ENCODE data around the gene NEURL1. TPM values are rescaled to one million over a fixed set of nuclear protein-coding genes. Genes with fewer than 3 reads are reported as not detected.

NEURL1 gene
- total and polyA plus RNA-seq, 2 donors (not counting 3 experiments of a cell fraction or from before 2014, with no cell fraction given) = 0.06 to 0.22 TPM

DNA sequence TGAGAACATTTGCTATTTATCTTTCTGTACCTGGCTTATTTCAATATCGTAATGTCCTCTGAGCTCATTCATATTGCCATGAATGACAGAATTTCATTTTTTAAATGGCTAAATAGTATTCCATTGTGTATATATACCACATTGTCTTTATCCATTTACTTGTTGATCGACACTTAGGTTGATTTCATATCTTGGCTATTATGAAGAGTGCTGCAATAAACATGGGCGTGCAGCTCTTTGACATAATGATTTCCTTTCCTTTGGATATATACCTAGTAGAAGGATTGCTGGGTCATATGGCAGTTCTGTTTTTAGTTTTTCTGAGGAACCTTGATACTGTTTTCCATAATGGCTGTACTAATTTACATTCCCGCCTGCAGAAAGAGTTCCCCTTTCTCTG lies 30.2 kb downstream of the NEURL1 start:
- no peak for FAIRE-seq
- no peak overlapping the region for H3K9ac ChIP-seq (replicated peaks; ENCODE audit: extremely low read depth, insufficient read depth, low read length)
- no peak overlapping the region for H3K4me3 ChIP-seq (replicated peaks in 1 of 3; ENCODE audit: insufficient read depth in 1 of 3, low read depth in 1 of 3, low read length in 3 of 3)
- no peak overlapping the region for H3K4me2 ChIP-seq (ENCODE audit: insufficient read depth, low read length)
- no peak overlapping the region for H2AFZ ChIP-seq (ENCODE audit: low read depth, low read length)
- H3K9me1 ChIP-seq (replicated peaks; ENCODE audit: control insufficient read depth, extremely low read depth, insufficient read depth, low read length) = no peaks in the 10 kb centered on the region
- no peaks in the 10 kb centered on the region for H4K20me1 ChIP-seq (replicated peaks; ENCODE audit: control insufficient read depth, extremely low read depth, insufficient read depth, low read length)
- TF ChIP-seq, protein P1, sequence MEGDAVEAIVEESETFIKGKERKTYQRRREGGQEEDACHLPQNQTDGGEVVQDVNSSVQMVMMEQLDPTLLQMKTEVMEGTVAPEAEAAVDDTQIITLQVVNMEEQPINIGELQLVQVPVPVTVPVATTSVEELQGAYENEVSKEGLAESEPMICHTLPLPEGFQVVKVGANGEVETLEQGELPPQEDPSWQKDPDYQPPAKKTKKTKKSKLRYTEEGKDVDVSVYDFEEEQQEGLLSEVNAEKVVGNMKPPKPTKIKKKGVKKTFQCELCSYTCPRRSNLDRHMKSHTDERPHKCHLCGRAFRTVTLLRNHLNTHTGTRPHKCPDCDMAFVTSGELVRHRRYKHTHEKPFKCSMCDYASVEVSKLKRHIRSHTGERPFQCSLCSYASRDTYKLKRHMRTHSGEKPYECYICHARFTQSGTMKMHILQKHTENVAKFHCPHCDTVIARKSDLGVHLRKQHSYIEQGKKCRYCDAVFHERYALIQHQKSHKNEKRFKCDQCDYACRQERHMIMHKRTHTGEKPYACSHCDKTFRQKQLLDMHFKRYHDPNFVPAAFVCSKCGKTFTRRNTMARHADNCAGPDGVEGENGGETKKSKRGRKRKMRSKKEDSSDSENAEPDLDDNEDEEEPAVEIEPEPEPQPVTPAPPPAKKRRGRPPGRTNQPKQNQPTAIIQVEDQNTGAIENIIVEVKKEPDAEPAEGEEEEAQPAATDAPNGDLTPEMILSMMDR (IDR thresholded peaks at IDR 0.05; ENCODE audit: extremely low read depth in 1 of 2, insufficient read depth in 1 of 2, low read depth in 1 of 2, low read length in 2 of 2) = no peak
- TF ChIP-seq, protein P2, sequence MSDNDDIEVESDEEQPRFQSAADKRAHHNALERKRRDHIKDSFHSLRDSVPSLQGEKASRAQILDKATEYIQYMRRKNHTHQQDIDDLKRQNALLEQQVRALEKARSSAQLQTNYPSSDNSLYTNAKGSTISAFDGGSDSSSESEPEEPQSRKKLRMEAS (IDR thresholded peaks at IDR 0.05; ENCODE audit: insufficient read depth, insufficient read length) = no peak
- TF ChIP-seq POLR2AphosphoS5 (IDR thresholded peaks at IDR 0.05; ENCODE audit: insufficient read depth, low read depth, low read length) = no peak
- no peak for TF ChIP-seq GATA2 (IDR thresholded peaks at IDR 0.05; ENCODE audit: insufficient read depth, insufficient read length, low read depth, low read length)
- no peak for TF ChIP-seq FOS (IDR thresholded peaks at IDR 0.05; ENCODE audit: borderline replicate concordance, insufficient read depth, low read length)
- no peak for TF ChIP-seq POLR2A (IDR thresholded peaks at IDR 0.05; ENCODE audit: low read depth, low read length)
- no peak for TF ChIP-seq EZH2 (IDR thresholded peaks at IDR 0.05; ENCODE audit: borderline replicate concordance, low read depth, low read length, severe bottlenecking)
- TF ChIP-seq MYC (IDR thresholded peaks at IDR 0.05; ENCODE audit: low read depth, low read length) = no peak
- TF ChIP-seq JUN (IDR thresholded peaks at IDR 0.05; ENCODE audit: borderline replicate concordance, insufficient read depth, insufficient read length, low read depth) = no peak
- ChIA-PET CTCF (interaction anchor here (0.9 to 1.4 kb wide), 2 partner anchors 9 to 19 kb away, joined by 3 to 8 read pairs; no protein-coding TSS in a partner anchor), POLR2A (no interaction called here)
- no peaks in the 10 kb centered on the region for H3K27me3 ChIP-seq (ENCODE audit: control insufficient read depth in 2 of 2, insufficient read depth in 2 of 2, low read length in 2 of 2)
- intact Hi-C loops (cut with micrococcal nuclease) = no loop called here
- no peaks in the 10 kb centered on the region for H3K79me2 ChIP-seq (ENCODE audit: control insufficient read depth, insufficient read depth, low read length)
- no peaks in the 10 kb centered on the region for H3K36me3 ChIP-seq (ENCODE audit: control insufficient read depth in 2 of 2, extremely low read depth in 1 of 2, insufficient read depth in 2 of 2, low read length in 2 of 2)
- no peak for DNase-seq (ENCODE audit: low read depth, low spot score)
- no peaks in the 10 kb centered on the region for H3K9me3 ChIP-seq (replicated peaks; ENCODE audit: control insufficient read depth, insufficient read depth, low read length)
- no TSS peak for BruUV-seq (replicated peaks)
- no peak overlapping the region for H3K27ac ChIP-seq (ENCODE audit: insufficient read depth, low read depth, low read length)
- dilution Hi-C loops (cut with MboI; ENCODE audit: extremely low pct_ligation_motif_present, low sequenced_read_pairs) = no loop called here
- H3K4me1 ChIP-seq (ENCODE audit: control insufficient read depth, extremely low read depth, insufficient read depth, low read length) = no peaks in the 10 kb centered on the region

All from endothelial cell of umbilical vein (primary cell).